ENCODE results near the gene MAST4.

MAST4 gene

DNA sequence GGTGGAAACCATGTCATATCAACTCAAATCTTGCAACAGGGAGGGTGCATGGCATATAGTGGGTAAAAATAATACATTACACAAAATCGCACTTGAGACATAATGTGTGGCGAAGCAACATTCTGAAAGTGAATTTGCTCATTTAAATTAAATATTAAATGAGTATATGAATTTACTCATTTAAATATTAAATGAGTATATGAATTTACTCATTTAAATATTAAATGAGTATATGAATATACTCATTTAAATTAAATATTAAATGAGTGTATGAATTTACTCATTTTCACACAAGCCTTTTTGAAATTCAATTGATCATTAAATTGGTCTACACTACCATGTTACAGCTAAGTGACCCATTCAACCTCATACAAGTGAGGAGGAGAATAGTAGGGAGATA lies 10.5 kb downstream of the MAST4 start:
- no peak for DNase-seq

DNA sequence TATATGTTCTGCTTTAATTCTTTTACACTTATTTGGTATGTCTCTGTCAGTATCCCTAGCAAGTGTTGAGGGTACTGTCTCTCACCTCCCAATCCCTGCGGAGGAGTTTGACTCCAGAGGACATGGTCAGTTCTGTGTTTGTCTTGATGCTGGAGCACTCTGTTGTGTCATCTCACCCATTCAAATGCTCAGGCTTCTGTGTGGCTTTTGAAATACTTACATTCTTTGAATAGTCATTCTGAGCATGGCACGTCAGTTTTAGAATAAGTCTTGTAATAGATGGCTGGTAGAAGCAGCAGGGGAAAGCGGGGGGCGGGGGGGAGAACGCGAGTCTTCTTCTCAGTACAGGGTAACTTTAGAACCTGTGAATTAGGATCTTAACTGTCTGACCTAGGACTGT lies 12.3 kb downstream of the MAST4 start:
- no peak for DNase-seq

- DNase-seq = no peak
Measured at GRCh38 chr5:66609615-66610014, 13.4 kb downstream of the MAST4 start.

DNA sequence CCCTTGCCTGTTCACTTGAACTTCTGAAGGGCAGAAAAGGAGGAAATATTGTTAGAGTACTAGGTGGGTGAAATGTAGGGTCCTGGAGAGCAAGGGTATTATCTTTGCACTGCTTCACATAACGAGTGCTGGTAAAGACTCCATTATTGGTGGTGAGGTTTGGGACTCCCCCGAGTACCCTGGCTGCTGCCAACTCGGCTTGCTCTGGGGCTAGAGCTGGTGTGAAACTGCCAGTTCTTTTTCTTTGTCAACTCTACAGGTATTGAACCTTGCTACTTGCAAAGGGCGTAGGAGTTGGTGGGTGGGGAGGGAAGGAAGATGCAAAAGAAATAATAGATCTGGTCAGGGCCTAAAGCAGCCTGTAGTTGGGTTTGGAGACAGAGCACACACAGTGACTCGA lies 16.0 kb downstream of the MAST4 start:
- no peak for DNase-seq

- no peak for DNase-seq
Measured at GRCh38 chr5:66615136-66615535, 18.9 kb downstream of the MAST4 start.

GRCh38 chr5:66615894-66616293 lies 19.7 kb downstream of the MAST4 start:
- no peak for DNase-seq

- no peak for DNase-seq
Measured at GRCh38 chr5:66616520-66617225, 20.5 kb downstream of the MAST4 start.

GRCh38 chr5:66617226-66617861 lies 21.2 kb downstream of the MAST4 start:
- no peak for DNase-seq

GRCh38 chr5:66617991-66618768 lies 22.0 kb downstream of the MAST4 start:
- no peak for DNase-seq

DNA sequence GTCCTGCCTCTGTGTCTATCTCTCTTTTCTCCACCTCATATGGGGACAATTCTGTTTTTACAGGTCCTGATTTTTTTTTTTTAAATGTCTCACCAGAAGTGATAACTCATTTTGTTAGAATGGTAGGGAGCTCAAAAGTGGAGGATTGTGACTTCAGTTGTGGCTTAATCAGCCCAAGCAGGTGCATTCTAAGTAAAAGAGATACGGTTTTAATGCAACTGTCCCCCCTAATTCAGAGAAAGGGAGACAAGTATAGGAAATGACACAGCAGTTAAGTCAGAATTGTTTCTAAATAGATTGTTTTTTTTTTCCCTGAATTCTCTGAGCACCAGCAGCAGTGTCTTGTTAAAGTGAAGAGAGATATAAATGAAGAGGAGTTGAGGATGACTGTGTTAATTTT lies 24.5 kb downstream of the MAST4 start:
- no peak for DNase-seq

GRCh38 chr5:66621146-66621545 lies 25.0 kb downstream of the MAST4 start:
- no peak for DNase-seq

DNA sequence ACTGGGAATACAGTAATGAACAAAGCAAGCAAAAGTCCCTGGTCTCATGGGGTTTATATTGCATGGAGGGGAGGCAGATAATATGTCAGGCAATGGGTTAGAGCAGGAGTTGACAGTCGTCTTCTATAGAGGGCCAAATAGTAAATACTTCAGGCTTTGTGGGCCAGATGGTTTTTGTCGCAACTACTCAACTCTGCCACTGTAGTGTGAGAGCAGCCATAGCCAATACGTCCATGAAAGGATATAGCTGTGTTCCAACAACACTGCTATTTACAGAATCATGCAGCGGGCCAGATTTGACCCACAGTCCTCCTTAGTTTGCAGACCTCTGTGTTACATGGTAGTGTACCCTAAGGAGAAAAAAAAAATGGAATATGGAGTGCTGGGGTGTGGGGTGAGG lies 25.5 kb downstream of the MAST4 start:
- DNase-seq = no peak

DNA sequence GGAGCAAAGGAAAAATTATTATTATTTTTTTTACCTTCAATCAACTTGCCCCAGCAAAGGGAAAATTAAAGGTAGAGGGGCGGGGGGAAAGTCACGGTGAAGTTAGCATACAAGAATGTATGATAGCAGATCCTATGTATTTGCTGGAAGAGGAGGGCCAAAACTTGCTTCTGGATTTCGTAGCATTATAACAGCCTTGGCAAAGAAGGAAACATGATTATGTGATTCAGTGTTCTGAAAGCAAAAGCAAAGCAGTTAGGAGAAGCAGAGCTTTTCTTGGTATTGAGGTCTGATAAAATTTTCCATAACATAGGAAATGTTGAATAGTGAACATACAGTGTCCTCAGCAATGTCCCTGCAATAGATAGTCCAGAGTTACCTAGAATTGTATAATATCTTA lies 32.4 kb downstream of the MAST4 start:
- DNase-seq = no peak

- no peak for DNase-seq
Measured at GRCh38 chr5:66629446-66629845, 33.3 kb downstream of the MAST4 start.

- no peak for DNase-seq
Measured at GRCh38 chr5:66633754-66634153, 37.6 kb downstream of the MAST4 start.

DNA sequence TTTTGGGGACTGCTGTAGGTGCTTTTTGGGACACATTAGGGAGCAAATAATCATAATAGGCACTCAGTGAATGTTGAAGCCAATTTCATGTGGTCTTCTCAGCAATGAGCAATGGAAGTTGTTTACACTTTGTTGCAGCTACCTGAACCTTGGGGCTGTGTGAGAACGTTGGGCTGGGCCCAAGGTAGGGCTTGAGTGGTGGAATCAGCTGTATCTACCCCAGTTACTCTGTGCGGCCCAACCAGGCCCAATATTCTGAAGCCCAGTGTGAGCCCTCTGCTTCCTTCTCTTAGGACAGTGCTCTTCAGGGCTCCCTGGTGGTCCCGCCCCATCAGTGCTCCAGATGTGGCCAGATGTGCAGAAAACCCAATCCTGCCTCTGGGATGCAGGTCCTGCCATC lies 38.4 kb downstream of the MAST4 start:
- no peak for DNase-seq

GRCh38 chr5:66637994-66638393 lies 41.8 kb downstream of the MAST4 start:
- DNase-seq = no peak

DNA sequence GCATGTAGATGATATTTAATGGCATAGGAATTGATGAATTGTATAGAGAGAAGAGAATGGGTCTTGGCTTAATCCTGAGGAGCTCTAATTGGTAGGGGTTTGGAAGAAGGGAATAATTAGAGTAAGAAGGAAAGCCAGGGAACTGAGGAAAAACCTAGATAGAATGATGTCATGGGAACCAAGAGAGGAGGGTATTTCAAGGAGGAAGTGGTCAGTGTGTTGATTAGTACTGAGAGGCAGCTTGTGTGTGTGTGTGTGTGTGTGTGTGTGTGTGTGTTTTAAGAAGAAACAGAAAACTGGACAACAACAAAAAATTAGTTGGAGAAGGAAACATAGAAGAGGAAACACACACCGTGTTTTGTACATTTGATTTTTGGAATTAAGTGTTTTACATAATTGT lies 42.8 kb downstream of the MAST4 start:
- no peak for DNase-seq

- DNase-seq = no peak
Measured at GRCh38 chr5:66642538-66642937, 46.3 kb downstream of the MAST4 start.

DNA sequence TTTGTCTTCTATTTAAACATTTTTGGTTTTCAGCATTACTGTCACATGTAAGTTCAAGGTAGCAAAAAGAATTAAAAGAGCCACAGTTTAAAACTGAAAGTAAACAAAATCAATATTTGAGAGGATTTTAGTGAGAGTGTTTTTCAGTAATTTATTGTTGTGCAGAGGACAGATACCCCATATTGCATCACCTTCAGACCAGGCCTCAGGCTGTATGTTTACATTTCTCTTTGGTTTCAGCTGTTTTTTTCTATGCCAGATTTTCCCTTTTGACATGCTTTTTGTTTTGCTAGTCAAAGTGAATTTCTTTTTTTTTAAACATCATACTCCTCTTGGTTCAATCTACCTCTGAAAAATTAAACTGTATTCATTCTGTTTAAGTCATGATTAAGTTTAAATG lies 47.2 kb downstream of the MAST4 start:
- DNase-seq = no peak

DNA sequence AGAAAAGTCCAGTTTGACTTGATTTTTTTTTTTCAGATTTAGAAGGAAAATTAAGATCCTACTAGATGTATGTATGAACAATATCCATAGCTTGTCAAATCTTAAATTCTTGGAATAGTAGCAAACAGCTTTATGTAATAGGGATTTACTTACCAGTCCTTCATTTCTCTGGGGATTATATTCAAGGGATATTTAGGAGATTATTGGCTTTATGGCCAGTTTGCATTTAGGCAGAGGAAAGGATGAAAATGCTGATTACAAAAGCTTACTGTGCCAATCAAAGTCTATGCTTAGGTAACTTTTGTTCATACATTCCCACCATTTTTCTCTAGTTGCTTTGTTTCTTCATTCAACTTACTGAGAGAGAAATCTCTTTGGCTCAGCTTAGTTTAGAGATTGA lies 47.9 kb downstream of the MAST4 start:
- no peak for DNase-seq

DNA sequence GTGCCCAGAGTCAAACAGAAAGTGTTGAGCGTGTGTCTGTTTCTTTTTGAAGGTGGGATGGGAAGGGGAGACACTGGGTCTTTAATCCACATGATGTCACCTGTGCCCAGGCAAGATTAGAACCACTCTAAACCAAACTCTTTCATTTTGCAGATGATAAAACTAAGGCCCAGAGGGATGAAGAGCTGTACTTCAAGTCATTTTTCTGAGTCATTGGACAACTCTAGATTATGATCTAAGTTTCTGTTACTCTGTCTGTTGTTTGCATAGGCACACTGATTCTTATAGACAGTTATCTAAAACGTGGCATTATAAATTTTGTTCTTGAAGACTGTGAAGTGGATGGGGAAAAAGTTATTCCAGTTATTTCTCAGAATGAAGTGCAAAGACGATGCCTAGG lies 48.8 kb downstream of the MAST4 start:
- DNase-seq = no peak

DNA sequence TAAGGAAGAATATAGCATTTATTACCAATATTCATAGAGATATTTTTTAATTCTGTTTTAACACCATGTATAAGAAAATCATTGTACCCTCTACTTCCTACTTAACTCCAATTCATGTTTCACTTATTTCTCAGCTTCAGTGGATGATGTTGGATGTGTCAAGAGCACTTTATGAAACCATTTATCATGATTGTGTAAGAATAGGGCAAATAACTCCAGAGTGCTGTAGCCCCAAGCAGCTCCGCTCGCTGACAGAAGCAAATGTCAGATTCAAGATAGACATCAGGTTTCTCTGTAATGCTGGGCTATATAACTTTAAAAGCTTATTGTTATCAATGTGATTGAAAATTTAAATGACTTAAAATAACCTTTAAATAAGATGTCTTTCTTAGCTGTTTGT lies 50.4 kb downstream of the MAST4 start:
- DNase-seq = no peak

GRCh38 chr5:66647146-66647856 lies 51.1 kb downstream of the MAST4 start:
- no peak for DNase-seq

Data from activated CD4-positive, CD25-positive, alpha-beta regulatory T cell (primary cell).